AG04450 (cell line): ENCODE results near the gene IFNLR1. TPM values are rescaled to one million over a fixed set of nuclear protein-coding genes. Genes with fewer than 3 reads are reported as not detected.

Source experiments
- CTCF ChIA-PET: fragments of 300-600, 350-600 bp; formaldehyde crosslinking; extraction: SDS; loops from one replicate; lab custom pipeline; 2022; ENCODE audit warnings: antibody characterized with exemption, inconsistent platforms; lab: Charles Lee
- POLR2A ChIA-PET: fragments of 350-600 bp; formaldehyde crosslinking; extraction: SDS; loops from one replicate; lab custom pipeline; 2021; ENCODE audit warnings: antibody characterized with exemption, inconsistent platforms; lab: Yijun Ruan, JAX
- DNase-seq: peaks from one replicate; pipeline ENCODE4 v3.0.0-alpha.2; 2011; ENCODE audit warnings: low read depth, low spot score
- H3K27ac ChIP-seq: one replicate; pipeline ENCODE4 v1.5.1; 2012; ENCODE audit warnings: low read depth, low read length, control low read depth
- H3K27me3 ChIP-seq: one replicate; pipeline ENCODE4 v1.6.0; 2012; ENCODE audit warnings: low read length; ENCODE audit not compliant: control insufficient read depth, insufficient read depth
- H3K4me3 ChIP-seq: 2 replicates; pipeline ENCODE4 v1.5.1; 2011; ENCODE audit warnings: mild to moderate bottlenecking, low read depth, low read length, control low read depth
- H3K9me3 ChIP-seq: 2 replicates; pipeline ENCODE4 v1.5.1; 2012; ENCODE audit warnings: low read length; ENCODE audit not compliant: control insufficient read depth, insufficient read depth
- CTCF ChIP-seq: IDR thresholded peaks from 2 replicates; pipeline ENCODE4 v1.5.1; 2011; ENCODE audit warnings: low read depth, low read length, control low read depth, inconsistent platforms
- polyA plus RNA-seq: library from polyadenylated mRNA; depleted of rRNA; stranded (reverse); fragments of >200 nt; gene quantifications from 2 replicates; pipeline ENCODE4 v1.2.3, GENCODE V29; 2011

The IFNLR1 gene
- polyA plus RNA-seq, 1 experiment: not detected

GRCh38 chr1:24150234-24151174 lies 36.6 kb downstream of the IFNLR1 start:
- ChIA-PET POLR2A (no interaction called here), CTCF (interaction anchor here (0.6 to 2.3 kb wide), 50 partner anchors 9 to 986 kb away, joined by 3 to 63 read pairs (median 4); partner anchors contain the start of genes IFNLR1 and NIPAL3)
- DNase-seq: peak; percentile 21
- Histone ChIP-seq H3K9me3 (no peaks in the 10 kb centered on the region), H3K4me3 (0 out of 2 replicates have a peak overlapping the region, but pooled peaks have one; percentile 18), H3K27ac (no peak overlapping the region), H3K27me3 (peaks cover 40% of the 10 kb centered on the region)
- TF ChIP-seq CTCF: peak; percentile 76

GRCh38 chr1:24149866-24150233 lies 37.2 kb downstream of the IFNLR1 start:
- no peak overlapping the region for H3K4me3 ChIP-seq
- POLR2A ChIA-PET: no interaction called here
- CTCF ChIA-PET: interaction anchor here (0.6 to 2.3 kb wide), 44 partner anchors 8 to 985 kb away, joined by 3 to 63 read pairs (median 4); partner anchors contain the start of genes IFNLR1 and NIPAL3

GRCh38 chr1:24147816-24148215 lies 39.3 kb downstream of the IFNLR1 start:
- H3K27me3 ChIP-seq: peaks cover 45% of the 10 kb centered on the region
- ChIA-PET CTCF (interaction anchor here (0.6 kb wide), 1 partner anchor 493 kb away, joined by 3 read pairs; no protein-coding TSS in a partner anchor), POLR2A (no interaction called here)
- no peak overlapping the region for H3K27ac ChIP-seq
- DNase-seq: no peak
- H3K9me3 ChIP-seq: no peaks in the 10 kb centered on the region
- no peak overlapping the region for H3K4me3 ChIP-seq
- no peak for TF ChIP-seq CTCF

More at GRCh38 chr1:24149866-24150233, 37.2 kb downstream of the IFNLR1 start:
- no peak for TF ChIP-seq CTCF
- no peak overlapping the region for H3K27ac ChIP-seq
- H3K27me3 ChIP-seq: peaks cover 40% of the 10 kb centered on the region
- H3K9me3 ChIP-seq: no peaks in the 10 kb centered on the region
- DNase-seq: no peak

GRCh38 chr1:24147194-24147593 lies 39.9 kb downstream of the IFNLR1 start:
- Histone ChIP-seq H3K27me3 (peaks cover 45% of the 10 kb centered on the region), H3K4me3 (no peak overlapping the region), H3K9me3 (no peaks in the 10 kb centered on the region), H3K27ac (no peak overlapping the region)
- POLR2A ChIA-PET: no interaction called here
- TF ChIP-seq CTCF: no peak
- CTCF ChIA-PET: no interaction called here
- DNase-seq: no peak
